Stimulated activated CD8-positive, alpha-beta memory T cell treated with anti-CD3 and anti-CD28 coated beads, Interleukin-15, amount 100 ng/mL, for 1 hour (primary cell): ENCODE results near the gene PARD3B.

Experiments used
- DNase-seq: peaks from one replicate; pipeline ENCODE4 v3.0.0-alpha.2; 2020; ENCODE audit warnings: low read depth

The PARD3B gene

DNA sequence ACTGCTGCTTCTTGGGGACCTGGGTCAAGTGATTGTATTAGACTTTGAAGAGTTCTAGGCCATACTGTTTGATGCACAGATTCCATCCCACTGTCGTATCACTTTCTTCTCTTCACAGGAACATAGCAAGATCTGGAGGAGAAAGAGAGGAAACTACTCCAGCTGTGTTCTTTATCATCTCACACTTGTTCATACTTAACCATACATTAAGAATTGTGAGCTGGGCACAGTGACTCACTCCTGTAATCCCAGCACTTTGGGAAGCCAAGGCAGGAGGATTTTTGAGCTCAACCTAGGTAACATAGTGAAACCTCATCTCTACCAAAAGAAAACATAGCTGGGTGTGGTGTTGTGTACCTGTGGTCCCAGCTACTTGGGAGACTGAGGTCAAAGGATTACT lies 111.7 kb downstream of the PARD3B start:
- DNase-seq = no peak

DNA sequence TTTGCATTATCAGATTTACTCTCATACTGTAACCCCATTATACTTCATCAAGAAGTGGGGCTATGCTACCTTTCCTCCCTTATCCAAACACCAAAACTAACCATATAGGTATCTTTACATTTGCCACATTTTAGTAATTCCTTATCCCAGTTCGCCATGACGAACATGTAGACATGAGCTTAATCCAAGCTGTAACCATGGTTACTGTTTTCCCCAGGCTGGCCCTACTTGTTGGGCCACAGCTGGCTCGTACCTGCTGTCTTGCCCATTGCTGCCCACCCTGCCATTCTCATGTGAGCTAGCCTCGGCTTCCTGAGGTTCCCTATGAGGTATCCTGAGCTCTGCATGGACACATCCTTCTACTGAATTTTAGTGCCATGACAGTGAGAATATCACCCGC lies 117.7 kb downstream of the PARD3B start:
- DNase-seq = no peak

DNA sequence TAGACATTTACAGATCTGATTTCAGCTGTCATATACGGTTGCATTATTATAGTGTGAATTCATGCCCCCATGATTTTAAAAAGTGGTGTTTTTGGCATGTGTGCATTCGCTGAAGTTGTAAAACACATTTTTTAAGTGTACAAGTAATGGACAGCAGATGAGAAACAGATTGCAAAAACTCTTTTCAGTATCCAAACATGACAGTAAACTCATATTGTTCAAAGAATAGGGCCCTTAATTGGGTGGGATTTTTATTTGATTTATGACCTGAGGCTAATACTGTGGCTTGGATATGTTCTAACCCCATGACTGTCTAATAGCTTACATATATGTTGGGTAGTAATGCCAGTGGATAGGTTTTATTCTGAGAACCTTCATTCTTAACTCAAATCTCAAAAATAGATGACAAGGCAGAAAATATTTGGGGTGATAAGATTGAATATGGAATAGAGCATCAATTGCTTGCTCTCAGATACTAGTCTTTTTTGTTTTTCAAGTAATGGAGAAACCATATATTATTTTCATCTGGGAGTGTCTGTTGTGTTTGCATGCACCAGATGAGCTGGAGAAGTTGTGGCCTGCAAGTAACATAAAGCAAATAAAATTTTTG lies 118.6 kb downstream of the PARD3B start:
- DNase-seq = no peak

GRCh38 chr2:204664708-204665121 lies 119.4 kb downstream of the PARD3B start:
- DNase-seq = no peak

DNA sequence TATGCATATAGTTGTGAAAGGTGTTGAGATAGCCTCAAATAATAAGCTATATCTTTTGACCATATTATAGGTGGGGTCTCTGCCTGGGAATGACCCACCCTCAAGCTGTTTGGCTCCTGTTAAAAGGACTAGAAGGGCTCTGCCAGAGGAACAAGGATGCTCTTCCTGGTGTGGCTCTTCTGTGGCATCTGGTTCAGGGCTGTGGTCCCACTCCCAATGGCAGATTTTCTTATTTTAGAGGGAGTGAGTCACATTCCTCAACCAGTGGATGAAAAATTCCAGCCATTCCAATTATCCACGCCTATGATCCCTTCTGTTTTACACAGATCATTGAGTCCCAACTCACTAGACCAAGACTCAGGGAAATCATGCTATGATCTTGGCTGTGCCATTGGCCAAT lies 119.9 kb downstream of the PARD3B start:
- no peak for DNase-seq

DNA sequence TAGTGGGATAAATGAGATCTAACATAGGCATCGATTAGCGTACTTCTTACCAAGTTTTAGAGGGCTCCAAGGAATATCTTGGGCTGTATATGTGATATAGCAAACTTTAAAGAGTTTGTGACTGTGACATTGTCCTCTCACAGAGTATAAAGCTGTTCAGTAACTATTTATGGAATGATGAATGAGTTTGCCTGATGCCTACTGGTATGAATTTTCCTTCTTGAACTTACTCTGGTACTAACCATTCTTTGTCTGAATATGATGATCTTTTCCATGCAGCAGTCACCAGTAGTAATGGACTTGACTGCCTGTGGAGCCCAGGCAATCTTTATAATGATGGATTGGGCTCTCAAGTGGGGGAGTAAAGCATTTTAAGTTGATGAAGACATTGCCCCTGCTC lies 120.5 kb downstream of the PARD3B start:
- no peak for DNase-seq

GRCh38 chr2:204667990-204668389 lies 122.7 kb downstream of the PARD3B start:
- DNase-seq = no peak

- DNase-seq = no peak
Measured at GRCh38 chr2:204669382-204669781, 124.1 kb downstream of the PARD3B start.

- DNase-seq = no peak
Measured at GRCh38 chr2:204670124-204670523, 124.8 kb downstream of the PARD3B start.

DNA sequence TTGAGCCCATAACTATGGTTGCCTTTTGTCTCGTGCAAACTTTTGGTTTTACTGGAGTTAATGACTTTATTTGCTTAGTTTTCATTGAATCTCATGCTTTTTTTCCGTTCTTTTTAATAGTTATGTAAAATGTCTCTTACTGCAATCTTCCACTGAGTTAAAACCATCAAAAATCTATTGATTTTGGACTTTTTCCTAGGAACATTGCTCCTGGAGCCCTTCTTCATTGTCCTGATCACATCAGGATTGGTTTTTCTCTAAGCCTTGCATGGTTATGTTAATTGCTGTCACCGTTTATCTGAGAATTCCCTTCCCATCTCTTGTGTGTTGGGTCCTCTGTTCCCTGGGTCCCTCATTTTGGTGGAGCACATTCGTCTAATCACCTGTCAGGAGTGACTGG lies 125.5 kb downstream of the PARD3B start:
- DNase-seq = no peak

DNA sequence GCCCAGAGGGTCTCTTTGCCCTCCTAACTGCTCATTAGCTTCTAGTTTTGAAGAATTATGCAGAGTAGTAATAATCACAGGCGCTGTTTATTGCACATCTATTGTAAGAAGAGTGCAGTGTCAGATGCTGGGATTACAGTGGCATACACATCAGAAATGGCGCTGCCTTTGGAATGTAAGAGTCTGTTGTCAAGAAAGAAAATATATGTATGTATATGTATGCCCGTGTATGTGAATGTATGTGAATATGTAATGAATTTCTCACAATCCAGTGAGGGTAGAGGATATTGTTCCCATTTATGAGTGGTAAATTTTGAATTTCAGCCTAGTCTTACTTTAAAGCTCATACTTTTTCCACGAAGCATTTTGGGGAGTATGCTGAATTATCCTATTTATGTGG lies 127.5 kb downstream of the PARD3B start:
- no peak for DNase-seq

DNA sequence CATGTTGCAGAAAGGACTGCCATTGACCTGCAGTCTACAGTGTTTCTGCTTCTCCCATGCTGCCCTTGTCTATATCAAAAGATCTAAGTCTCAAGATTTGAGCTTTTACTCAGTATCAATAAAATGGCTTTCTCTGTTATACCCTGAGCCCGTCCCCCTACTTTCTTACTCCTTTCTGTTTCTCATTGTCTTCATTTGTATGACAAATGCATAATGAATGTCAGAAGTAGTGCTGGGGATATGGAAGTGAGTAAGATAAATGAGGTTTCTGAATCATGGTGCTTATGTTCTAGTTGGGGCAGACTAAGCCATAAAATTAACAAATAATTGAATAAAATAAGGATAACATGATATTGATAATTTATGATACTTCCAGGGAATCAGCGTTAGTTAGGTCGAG lies 128.6 kb downstream of the PARD3B start:
- no peak for DNase-seq

DNA sequence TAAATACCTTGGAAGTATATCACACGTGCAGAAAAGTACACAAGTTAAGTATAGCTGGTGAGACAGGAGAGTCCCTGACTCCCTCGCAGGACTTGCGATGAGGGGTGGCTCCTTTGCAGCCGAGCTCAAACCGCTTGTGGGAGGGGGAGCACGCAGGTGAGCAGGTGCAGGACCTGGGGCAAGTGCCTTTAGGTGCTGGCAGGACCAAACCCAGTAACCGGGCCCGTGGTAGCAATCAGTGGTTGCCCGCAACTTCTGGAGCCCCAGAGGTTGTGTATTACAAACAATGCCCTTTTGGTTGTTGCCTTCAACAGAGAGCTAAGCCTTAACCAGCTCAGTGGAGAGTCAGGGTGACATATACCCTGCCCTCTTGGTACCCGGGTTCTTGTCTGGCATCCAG lies 132.8 kb downstream of the PARD3B start:
- no peak for DNase-seq

GRCh38 chr2:204680576-204680975 lies 135.3 kb downstream of the PARD3B start:
- no peak for DNase-seq

GRCh38 chr2:204681412-204681811 lies 136.1 kb downstream of the PARD3B start:
- DNase-seq = no peak

DNA sequence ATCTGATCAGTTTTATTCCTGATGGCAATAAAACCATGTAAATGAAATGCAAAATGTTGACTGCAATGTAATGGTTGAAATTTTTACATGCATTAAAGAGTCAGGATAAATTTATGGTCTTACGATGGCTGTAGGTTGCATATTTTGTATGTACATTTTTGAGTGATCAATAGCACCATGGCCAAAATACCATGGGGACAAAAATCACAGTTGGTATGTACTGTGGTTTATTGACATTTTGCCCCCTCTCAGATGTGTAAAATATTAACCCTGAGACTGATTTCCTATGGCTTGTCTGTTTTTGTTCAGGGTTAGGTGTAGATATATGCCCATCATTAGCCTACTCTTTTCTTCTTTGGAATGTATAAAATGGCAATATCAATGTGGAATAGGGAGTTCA lies 138.1 kb downstream of the PARD3B start:
- DNase-seq = no peak

DNA sequence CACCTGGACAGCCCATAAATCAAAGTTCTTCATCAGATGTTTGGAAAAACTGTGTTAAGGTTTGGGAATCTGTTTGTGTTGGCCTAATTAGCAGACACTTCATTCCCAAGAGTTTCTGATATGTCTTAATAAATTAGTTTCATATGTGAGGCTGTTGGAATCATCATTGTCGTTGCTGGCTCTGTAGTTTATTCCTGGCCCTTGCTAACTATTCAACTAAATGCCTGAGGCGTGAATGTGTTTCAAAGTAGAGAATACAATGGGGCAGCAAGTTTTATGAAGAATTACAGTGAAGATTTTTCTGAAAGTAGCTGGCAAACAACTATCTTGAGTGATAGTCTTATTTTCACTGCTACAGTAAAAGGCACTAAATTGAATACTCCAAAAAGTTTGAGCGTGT lies 141.1 kb downstream of the PARD3B start:
- no peak for DNase-seq

DNA sequence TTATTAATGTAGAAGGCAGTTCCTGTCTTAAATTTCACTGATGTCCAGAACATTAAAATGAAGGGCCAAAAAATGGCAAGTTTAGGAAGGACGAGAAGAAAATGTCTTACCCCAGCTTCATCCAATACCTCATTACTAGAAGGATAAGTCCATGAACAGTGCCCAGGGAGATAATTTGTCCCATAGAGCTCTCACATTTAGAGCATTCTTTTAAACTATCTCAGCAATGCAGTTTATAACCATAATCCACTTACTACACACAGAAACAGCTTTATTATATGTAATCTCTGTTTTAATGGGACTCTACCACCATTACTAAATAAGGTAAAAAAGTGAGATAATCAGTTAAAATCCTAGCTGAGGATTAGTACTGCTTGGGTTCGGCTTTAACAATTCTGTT lies 142.5 kb downstream of the PARD3B start:
- DNase-seq = no peak

- DNase-seq = no peak
Measured at GRCh38 chr2:204691911-204692510, 146.7 kb downstream of the PARD3B start.

DNA sequence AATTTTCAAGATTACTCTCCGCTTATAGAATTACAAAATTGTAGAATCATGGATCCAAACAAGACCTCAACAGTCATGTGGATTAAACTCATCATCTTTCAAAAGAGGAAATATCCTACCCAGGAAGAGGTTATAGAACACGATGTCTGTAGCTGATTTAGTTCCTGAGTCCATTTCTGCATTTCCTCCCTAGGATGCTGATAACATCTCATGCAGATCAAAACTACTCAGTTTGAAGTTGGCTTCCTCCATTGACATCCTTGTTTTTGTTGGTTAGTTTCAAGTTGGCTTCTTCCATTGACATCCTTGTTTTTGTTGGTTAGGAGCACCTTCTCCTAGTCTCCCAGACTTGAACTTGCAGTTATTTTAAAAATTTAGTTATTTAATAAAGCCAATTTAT lies 147.5 kb downstream of the PARD3B start:
- DNase-seq = no peak

- DNase-seq = no peak
Measured at GRCh38 chr2:204693262-204693661, 148.0 kb downstream of the PARD3B start.

- DNase-seq = no peak
Measured at GRCh38 chr2:204695506-204695905, 150.2 kb downstream of the PARD3B start.

DNA sequence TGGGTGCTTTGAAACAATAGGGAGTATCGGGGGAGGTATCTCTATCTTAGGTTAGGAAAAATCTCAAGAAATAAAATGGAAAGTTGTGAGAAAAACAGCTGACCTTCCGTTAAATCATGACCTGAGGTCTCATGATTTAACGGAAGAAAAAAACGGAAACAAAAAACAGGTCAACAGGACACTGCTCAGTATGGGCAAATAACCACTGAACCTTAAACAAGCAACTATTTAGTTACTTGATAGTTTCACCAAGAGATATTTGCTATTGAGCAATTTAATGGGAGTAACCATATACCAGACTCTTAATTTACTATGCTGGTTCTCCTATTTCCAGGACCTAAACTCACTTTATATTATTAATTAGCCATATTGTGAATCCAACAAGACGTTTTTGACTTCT lies 150.8 kb downstream of the PARD3B start:
- DNase-seq = no peak

- no peak for DNase-seq
Measured at GRCh38 chr2:204705243-204705932, 160.1 kb downstream of the PARD3B start.
